Measurements from ENCODE around the gene PPP1CB.

PPP1CB gene

GRCh38 chr2:28745225-28745624 lies 6.4 kb upstream of the PPP1CB start:
- no peak for DNase-seq

GRCh38 chr2:28745876-28746275 lies 5.8 kb upstream of the PPP1CB start:
- no peak for DNase-seq

GRCh38 chr2:28746429-28747111 lies 5.1 kb upstream of the PPP1CB start:
- DNase-seq: no peak

GRCh38 chr2:28747714-28748113 lies 3.9 kb upstream of the PPP1CB start:
- no peak for DNase-seq

GRCh38 chr2:28748176-28748575 lies 3.5 kb upstream of the PPP1CB start:
- no peak for DNase-seq

GRCh38 chr2:28748941-28749340 lies 2.7 kb upstream of the PPP1CB start:
- no peak for DNase-seq

- DNase-seq: no peak
Observed at GRCh38 chr2:28749526-28749925, 2.1 kb upstream of the PPP1CB start.

GRCh38 chr2:28750316-28751251 lies 1.0 kb upstream of the PPP1CB start:
- DNase-seq: peak; percentile 15

GRCh38 chr2:28751956-28752630 lies 463 bp downstream of the PPP1CB start:
- no peak for DNase-seq

GRCh38 chr2:28752631-28753376 lies 1.2 kb downstream of the PPP1CB start:
- DNase-seq: no peak

- peak; percentile 29 for DNase-seq
Observed at GRCh38 chr2:28754321-28754720, 2.7 kb downstream of the PPP1CB start.

- peak; percentile 64 for DNase-seq
Observed at GRCh38 chr2:28755421-28755820, 3.8 kb downstream of the PPP1CB start.

- no peak for DNase-seq
Observed at GRCh38 chr2:28758459-28758858, 6.8 kb downstream of the PPP1CB start.

- DNase-seq: no peak
Observed at GRCh38 chr2:28761420-28761819, 9.8 kb downstream of the PPP1CB start.

GRCh38 chr2:28764909-28765711 lies 13.5 kb downstream of the PPP1CB start:
- DNase-seq: peak; percentile 89

- no peak for DNase-seq
Observed at GRCh38 chr2:28766070-28766469, 14.4 kb downstream of the PPP1CB start.

- no peak for DNase-seq
Observed at GRCh38 chr2:28767337-28767736, 15.7 kb downstream of the PPP1CB start.

GRCh38 chr2:28768422-28768821 lies 16.8 kb downstream of the PPP1CB start:
- no peak for DNase-seq

- no peak for DNase-seq
Observed at GRCh38 chr2:28768952-28769351, 17.3 kb downstream of the PPP1CB start.

GRCh38 chr2:28772351-28772750 lies 20.7 kb downstream of the PPP1CB start:
- DNase-seq: no peak

GRCh38 chr2:28776471-28776870 lies 24.8 kb downstream of the PPP1CB start:
- no peak for DNase-seq

GRCh38 chr2:28778392-28778791 lies 26.8 kb downstream of the PPP1CB start:
- DNase-seq: no peak

Measured in fibroblast of skin of scalp (primary cell).